Neuronal stem cell (in vitro differentiated cells): ENCODE results near the gene COMTD1.
A peak's percentile ranks its signal among the peaks of the same experiment; 100 is the strongest.

Experiments
- DNase-seq: peaks from one replicate; pipeline ENCODE4 v3.0.0-alpha.2; 2013; ENCODE audit warnings: low spot score
- H2AFZ ChIP-seq: one replicate; pipeline ENCODE4 v1.6.1; 2013; ENCODE audit warnings: mild to moderate bottlenecking, low read length, inconsistent platforms
- H2AK5ac ChIP-seq: 2 replicates; pipeline ENCODE4 v1.6.1; 2013; ENCODE audit warnings: low read depth, mild to moderate bottlenecking, inconsistent platforms, low read length, moderate library complexity, mixed read lengths
- H2BK120ac ChIP-seq: 2 replicates; pipeline ENCODE4 v1.6.1; 2013; ENCODE audit warnings: low read depth, mild to moderate bottlenecking, inconsistent platforms, low read length, moderate library complexity, mixed read lengths
- H2BK12ac ChIP-seq: one replicate; pipeline ENCODE4 v1.6.1; 2013; ENCODE audit warnings: low read length, inconsistent platforms
- H2BK15ac ChIP-seq: 2 replicates; pipeline ENCODE4 v1.6.1; 2013; ENCODE audit warnings: mild to moderate bottlenecking, low read length, inconsistent platforms, mixed read lengths
- H2BK5ac ChIP-seq: one replicate; pipeline ENCODE4 v1.6.1; 2013; ENCODE audit warnings: inconsistent platforms, mild to moderate bottlenecking, low read length, moderate library complexity
- H3K14ac ChIP-seq: one replicate; pipeline ENCODE4 v1.6.1; 2013; ENCODE audit warnings: low read length, inconsistent platforms
- H3K18ac ChIP-seq: 2 replicates; pipeline ENCODE4 v1.6.1; 2013; ENCODE audit warnings: low read length, inconsistent platforms
- H3K23ac ChIP-seq: 2 replicates; pipeline ENCODE4 v1.6.1; 2013; ENCODE audit warnings: low read depth, mild to moderate bottlenecking, mixed read lengths, low read length, inconsistent platforms; ENCODE audit not compliant: poor library complexity
- H3K27ac ChIP-seq: replicated peaks from 3 replicates; pipeline ENCODE4 v1.5.1; 2013; ENCODE audit warnings: low read length, inconsistent platforms
- H3K27me3 ChIP-seq, 3 experiments: 2 replicates each; pipeline ENCODE4 v1.6.1; 2013; ENCODE audit warnings: low read length in 3 of 3, mild to moderate bottlenecking in 2 of 3, inconsistent platforms in 1 of 3, low read depth in 1 of 3, mixed read lengths in 1 of 3, moderate library complexity in 1 of 3; ENCODE audit not compliant: control insufficient read depth in 3 of 3, insufficient read depth in 3 of 3
- H3K36me3 ChIP-seq, 2 donors: replicated peaks in 1 of 2; 2 replicates each; pipeline ENCODE4 v1.6.1; 2013; ENCODE audit warnings: low read length in 2 of 2; ENCODE audit not compliant: control insufficient read depth in 2 of 2, insufficient read depth in 2 of 2
- H3K4ac ChIP-seq: 2 replicates; pipeline ENCODE4 v1.6.1; 2013; ENCODE audit warnings: inconsistent platforms, mild to moderate bottlenecking, low read length, moderate library complexity
- H3K4me1 ChIP-seq, 2 donors: 1 replicate in 1 of 2; 2 replicates in 1 of 2; pipeline ENCODE4 v1.6.1; 2013; ENCODE audit warnings: low read length in 2 of 2, low read depth in 1 of 2; ENCODE audit not compliant: control insufficient read depth in 2 of 2, insufficient read depth in 1 of 2
- H3K4me2 ChIP-seq: one replicate; pipeline ENCODE4 v1.6.1; 2013; ENCODE audit warnings: mild to moderate bottlenecking, low read length, inconsistent platforms; ENCODE audit not compliant: insufficient read depth, poor library complexity, severe bottlenecking
- H3K4me3 ChIP-seq, 2 donors: 2 replicates each; pipeline ENCODE4 v1.5.1; 2013; ENCODE audit warnings: low read length in 2 of 2, mild to moderate bottlenecking in 2 of 2, inconsistent platforms in 1 of 2, moderate library complexity in 1 of 2
- H3K79me1 ChIP-seq: one replicate; pipeline ENCODE4 v1.6.1; 2013; ENCODE audit warnings: low read depth, mild to moderate bottlenecking, inconsistent platforms, low read length, moderate library complexity
- H3K9ac ChIP-seq: one replicate; pipeline ENCODE4 v1.6.1; 2013; ENCODE audit warnings: mild to moderate bottlenecking, low read depth, low read length, inconsistent platforms; ENCODE audit not compliant: poor library complexity
- H3K9me3 ChIP-seq, 2 donors: replicated peaks in 1 of 2; 2 replicates each; pipeline versions ENCODE3 to v1.6.1; 2013; ENCODE audit warnings: low read length in 2 of 2, mild to moderate bottlenecking in 2 of 2, inconsistent platforms in 1 of 2, low read depth in 1 of 2, mixed read lengths in 1 of 2, moderate library complexity in 1 of 2; ENCODE audit not compliant: control insufficient read depth in 2 of 2, insufficient read depth in 1 of 2
- H4K8ac ChIP-seq: one replicate; pipeline ENCODE4 v1.6.1; 2013; ENCODE audit warnings: low read depth, mild to moderate bottlenecking, inconsistent platforms, low read length, moderate library complexity
- H4K91ac ChIP-seq: one replicate; pipeline ENCODE4 v1.6.1; 2013; ENCODE audit warnings: low read length, low read depth, mild to moderate bottlenecking, inconsistent platforms; ENCODE audit not compliant: poor library complexity
- WGBS, 2 donors: extraction: QIAGEN DNeasy Blood & Tissue Kit; methylation state at CpG; one replicate each; pipeline ENCODE4 v1.1.7; 2013; ENCODE audit warnings: missing lambda C conversion rate in 2 of 2, mixed read lengths in 1 of 2; ENCODE audit not compliant: insufficient read length in 2 of 2, insufficient replicate concordance in 1 of 2; ENCODE audit errors: extremely low coverage in 2 of 2; 5-methylcytosine and 5-hydroxymethylcytosine counted together

COMTD1 gene

GRCh38 chr10:75228834-75229233, 6.9 kb downstream of the COMTD1 start:
- no CpG with 5 or more reads among the region's 4 CpGs for WGBS, 2 donors
- H2BK15ac ChIP-seq, result no peak overlapping the region
- peak overlapping the region; percentile 51 for H3K27ac ChIP-seq
- H2AK5ac ChIP-seq, result no peak overlapping the region
- no peak overlapping the region for H2BK12ac ChIP-seq
- H3K4me3 ChIP-seq, result no peak overlapping the region
- no peak overlapping the region for H3K4me2 ChIP-seq
- DNase-seq, result no peak
- no peak overlapping the region for H3K14ac ChIP-seq
- H2AFZ ChIP-seq, result no peak overlapping the region
- H3K79me1 ChIP-seq, result no peaks in the 10 kb centered on the region
- peaks cover 16 to 96% of the 10 kb centered on the region in 2 donors for H3K36me3 ChIP-seq
- no peak overlapping the region for H4K8ac ChIP-seq
- no peak overlapping the region for H3K4ac ChIP-seq
- no peak overlapping the region for H3K9ac ChIP-seq
- no peak overlapping the region for H2BK120ac ChIP-seq
- no peak overlapping the region for H4K91ac ChIP-seq
- peaks cover 18 to 25% of the 10 kb centered on the region in 2 donors for H3K4me1 ChIP-seq
- H3K23ac ChIP-seq, result no peak overlapping the region
- H3K27me3 ChIP-seq, result no peaks in the 10 kb centered on the region
- no peaks in the 10 kb centered on the region for H3K9me3 ChIP-seq
- H3K18ac ChIP-seq, result no peak overlapping the region
- no peak overlapping the region for H2BK5ac ChIP-seq

DNA sequence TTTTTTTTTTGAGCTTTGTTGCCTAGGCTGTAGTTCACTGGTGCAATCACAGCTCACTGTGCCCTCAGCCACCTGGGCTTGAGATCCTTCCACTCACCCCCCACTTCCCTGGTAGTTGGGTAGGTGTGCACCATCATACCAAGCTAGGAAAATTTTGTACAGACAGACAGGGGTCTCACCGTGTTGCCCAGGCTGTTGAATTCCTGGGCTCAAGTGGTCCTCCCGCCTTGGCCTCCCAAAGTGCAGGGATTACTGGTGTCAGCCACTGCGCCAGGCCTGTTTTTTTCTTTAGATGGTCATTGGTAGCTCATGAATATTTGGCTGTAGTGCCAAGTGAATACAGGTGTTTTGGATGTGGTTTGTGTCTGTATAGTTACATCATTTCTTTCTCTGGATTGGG, 7.5 kb downstream of the COMTD1 start:
- Histone ChIP-seq H3K23ac (no peak overlapping the region), H3K27ac (peak overlapping the region; percentile 51), H2BK15ac (no peak overlapping the region), H2AK5ac (no peak overlapping the region), H3K4me2 (no peak overlapping the region), H3K18ac (no peak overlapping the region), H2BK5ac (no peak overlapping the region), H2AFZ (no peak overlapping the region), H3K4ac (no peak overlapping the region), H3K4me3 (no peak overlapping the region), H3K9ac (no peak overlapping the region), H3K79me1 (no peaks in the 10 kb centered on the region), H3K4me1 (peaks cover 21 to 24% of the 10 kb centered on the region in 2 donors), H3K27me3 (no peaks in the 10 kb centered on the region), H2BK12ac (no peak overlapping the region), H3K36me3 (peaks cover 16 to 96% of the 10 kb centered on the region in 2 donors), H3K9me3 (no peaks in the 10 kb centered on the region), H2BK120ac (no peak overlapping the region), H3K14ac (no peak overlapping the region), H4K8ac (no peak overlapping the region), H4K91ac (no peak overlapping the region)
- no CpG with 5 or more reads among the region's 3 CpGs for WGBS, 2 donors
- DNase-seq, result no peak

DNA sequence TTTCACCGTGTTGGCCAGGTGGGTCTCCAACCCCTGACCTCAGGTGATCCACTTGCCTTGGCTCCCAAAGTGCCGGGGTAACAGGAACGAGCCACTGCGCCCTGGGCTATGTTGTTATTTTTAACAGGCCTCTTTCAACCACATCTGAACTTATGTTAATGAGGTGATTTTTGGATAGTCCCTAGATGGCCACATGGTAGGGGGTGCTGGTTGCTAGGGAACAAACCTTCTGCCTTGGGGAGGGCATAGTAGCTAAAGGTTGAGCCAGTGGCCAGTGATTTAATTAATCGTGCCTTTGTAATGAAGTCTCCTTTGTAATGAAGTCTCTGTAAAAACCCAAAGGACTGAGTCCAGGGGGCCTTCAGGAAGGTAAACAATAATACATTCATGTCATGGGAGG, 9.1 kb downstream of the COMTD1 start:
- peak; percentile 17 for DNase-seq
- Histone ChIP-seq H3K36me3 (peaks cover 11 to 97% of the 10 kb centered on the region in 2 donors), H3K14ac (no peak overlapping the region), H4K8ac (no peak overlapping the region), H3K4me3 (no peak overlapping the region), H3K9ac (no peak overlapping the region), H2BK5ac (no peak overlapping the region), H4K91ac (no peak overlapping the region), H3K9me3 (no peaks in the 10 kb centered on the region), H2BK12ac (no peak overlapping the region), H2BK15ac (no peak overlapping the region), H2AK5ac (no peak overlapping the region), H3K18ac (no peak overlapping the region), H3K23ac (no peak overlapping the region), H3K4me2 (peak overlapping the region; percentile 58), H3K4ac (no peak overlapping the region), H3K4me1 (peaks cover 21 to 24% of the 10 kb centered on the region in 2 donors), H3K27ac (peak overlapping the region; percentile 76), H2AFZ (no peak overlapping the region), H2BK120ac (no peak overlapping the region), H3K27me3 (no peaks in the 10 kb centered on the region), H3K79me1 (no peaks in the 10 kb centered on the region)
- WGBS, 2 donors, result no CpG with 5 or more reads among the region's 5 CpGs

DNA sequence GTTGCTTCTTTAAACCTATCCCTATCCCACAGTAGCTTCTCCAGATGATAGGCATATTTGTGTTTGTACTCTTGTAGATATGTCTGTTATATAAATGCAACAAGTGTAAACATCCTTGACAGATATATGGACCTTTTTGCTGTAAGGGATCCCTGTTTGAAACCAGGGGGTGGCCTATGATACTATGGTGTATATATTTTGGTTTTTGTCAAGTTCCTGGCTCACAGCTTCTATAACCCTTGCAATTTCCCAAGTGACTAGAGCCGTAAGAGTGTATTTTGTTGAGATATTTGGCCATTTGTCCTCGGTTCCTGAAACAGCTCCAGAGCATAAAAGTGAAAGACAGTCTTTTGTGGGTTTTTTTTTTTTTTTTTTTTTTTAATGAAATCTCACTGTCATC, 9.7 kb downstream of the COMTD1 start:
- H3K23ac ChIP-seq, result no peak overlapping the region
- no peak overlapping the region for H2BK5ac ChIP-seq
- no peak overlapping the region for H3K9ac ChIP-seq
- H2BK120ac ChIP-seq, result no peak overlapping the region
- no peak overlapping the region for H2AK5ac ChIP-seq
- no peak overlapping the region for H3K14ac ChIP-seq
- H3K27ac ChIP-seq, result peak overlapping the region; percentile 76
- no peak overlapping the region for H3K4me3 ChIP-seq
- no peaks in the 10 kb centered on the region for H3K79me1 ChIP-seq
- H3K36me3 ChIP-seq, result peaks cover 7 to 97% of the 10 kb centered on the region in 2 donors
- no peak overlapping the region for H2BK12ac ChIP-seq
- H3K4me2 ChIP-seq, result no peak overlapping the region
- H2AFZ ChIP-seq, result no peak overlapping the region
- H3K9me3 ChIP-seq, result no peaks in the 10 kb centered on the region
- no peak overlapping the region for H4K8ac ChIP-seq
- peaks cover 21 to 24% of the 10 kb centered on the region in 2 donors for H3K4me1 ChIP-seq
- H3K4ac ChIP-seq, result no peak overlapping the region
- WGBS, 2 donors, result no CpG with 5 or more reads among the region's 2 CpGs
- no peak overlapping the region for H3K18ac ChIP-seq
- H2BK15ac ChIP-seq, result no peak overlapping the region
- no peaks in the 10 kb centered on the region for H3K27me3 ChIP-seq
- no peak overlapping the region for H4K91ac ChIP-seq
- no peak for DNase-seq
